SK-N-SH treated with all-trans-retinoic acid at 6 μM for 48 hours (cell line): ENCODE data around the gene SFMBT2.

Experiments used
- ATAC-seq: fragments of 200-7000 bp; cut with Tn5 transposase; 3 replicates; pipeline ENCODE4 v1.9.1; 2020; ENCODE audit warnings: mild to moderate bottlenecking, moderate library complexity
- ARNTL ChIP-seq: fragments of 450-650 bp; formaldehyde crosslinking; IDR thresholded peaks from 2 replicates; pipeline ENCODE4 v1.5.0; 2020; ENCODE audit warnings: low read depth, mild to moderate bottlenecking, moderate library complexity, borderline replicate concordance
- BACH2 ChIP-seq: fragments of 250-450 bp; sonication (Bioruptor Pico); IDR thresholded peaks from 2 replicates; pipeline ENCODE4 v1.9.0; 2021; ENCODE audit warnings: mild to moderate bottlenecking, borderline replicate concordance
- CSDC2 ChIP-seq: fragments of 250-450 bp; sonication (Bioruptor Pico); IDR thresholded peaks from 2 replicates; pipeline ENCODE4 v1.5.0; 2020; ENCODE audit warnings: mild to moderate bottlenecking, moderate library complexity
- ESRRG ChIP-seq: fragments of 250-450 bp; sonication (Bioruptor Pico); IDR thresholded peaks from 2 replicates; pipeline ENCODE4 v1.6.1; 2021; ENCODE audit warnings: mild to moderate bottlenecking
- GLIS3 ChIP-seq: fragments of 250-450 bp; sonication (Bioruptor Pico); IDR thresholded peaks from 2 replicates; pipeline ENCODE4 v1.5.0; 2020; ENCODE audit warnings: mild to moderate bottlenecking, moderate library complexity
- ISL1 ChIP-seq: fragments of 250-450 bp; sonication (Bioruptor Pico); IDR thresholded peaks from 2 replicates; pipeline ENCODE4 v2.1.2; 2022; ENCODE audit warnings: mild to moderate bottlenecking, moderate library complexity
- OSR1 ChIP-seq: fragments of 250-450 bp; sonication (Bioruptor Pico); IDR thresholded peaks from 2 replicates; pipeline ENCODE4 v1.8.0; 2022; ENCODE audit warnings: moderate library complexity, mild to moderate bottlenecking, inconsistent platforms
- PATZ1 ChIP-seq: fragments of 250-450 bp; sonication (Bioruptor Pico); IDR thresholded peaks from 2 replicates; pipeline ENCODE4 v1.8.0; 2020; ENCODE audit warnings: mild to moderate bottlenecking, moderate library complexity, borderline replicate concordance
- POU6F1 ChIP-seq: fragments of 250-450 bp; sonication (Bioruptor Pico); IDR thresholded peaks from 2 replicates; pipeline ENCODE4 v1.8.0; 2021; ENCODE audit warnings: low read depth, mild to moderate bottlenecking, moderate library complexity, borderline replicate concordance
- SNAI2 ChIP-seq: fragments of 250-450 bp; sonication (Bioruptor Pico); IDR thresholded peaks from 2 replicates; pipeline ENCODE4 v1.5.0; 2020; ENCODE audit warnings: mild to moderate bottlenecking, moderate library complexity
- TOX ChIP-seq: fragments of 250-450 bp; sonication (Bioruptor Pico); IDR thresholded peaks from 2 replicates; pipeline ENCODE4 v1.8.0; 2021; ENCODE audit warnings: mild to moderate bottlenecking, moderate library complexity, borderline replicate concordance
- TSHZ2 ChIP-seq: fragments of 250-450 bp; sonication (Bioruptor Pico); IDR thresholded peaks from 2 replicates; pipeline ENCODE4 v1.5.0; 2020; ENCODE audit warnings: mild to moderate bottlenecking, moderate library complexity
- ZFP30 ChIP-seq: fragments of 450-650 bp; formaldehyde crosslinking; IDR thresholded peaks from 2 replicates; pipeline ENCODE4 v1.5.0; 2022; ENCODE audit warnings: mild to moderate bottlenecking, moderate library complexity
- ZNF565 ChIP-seq: fragments of 450-650 bp; formaldehyde crosslinking; conservative IDR thresholded peaks from 2 replicates; pipeline ENCODE4 v1.5.0; 2020; ENCODE audit warnings: low read depth, mild to moderate bottlenecking, moderate library complexity
- ZNF70 ChIP-seq: fragments of 450-650 bp; formaldehyde crosslinking; IDR thresholded peaks from 2 replicates; pipeline ENCODE4 v1.5.0; 2020; ENCODE audit warnings: mild to moderate bottlenecking, moderate library complexity
- ZNF8 ChIP-seq: fragments of 450-650 bp; formaldehyde crosslinking; IDR thresholded peaks from 2 replicates; pipeline ENCODE4 v1.5.0; 2020; ENCODE audit warnings: mild to moderate bottlenecking, moderate library complexity
- TF ChIP-seq, protein P1 (sequence below): fragments of 250-450 bp; sonication (Bioruptor Pico); IDR thresholded peaks from 2 replicates; pipeline ENCODE4 v1.5.1; 2020; ENCODE audit warnings: low read depth, mild to moderate bottlenecking, moderate library complexity
- TF ChIP-seq, protein P2 (sequence below): fragments of 250-450 bp; sonication (Bioruptor Pico); IDR thresholded peaks from 2 replicates; pipeline ENCODE4 v1.5.1; 2021; ENCODE audit warnings: mild to moderate bottlenecking, moderate library complexity

SFMBT2 gene

DNA sequence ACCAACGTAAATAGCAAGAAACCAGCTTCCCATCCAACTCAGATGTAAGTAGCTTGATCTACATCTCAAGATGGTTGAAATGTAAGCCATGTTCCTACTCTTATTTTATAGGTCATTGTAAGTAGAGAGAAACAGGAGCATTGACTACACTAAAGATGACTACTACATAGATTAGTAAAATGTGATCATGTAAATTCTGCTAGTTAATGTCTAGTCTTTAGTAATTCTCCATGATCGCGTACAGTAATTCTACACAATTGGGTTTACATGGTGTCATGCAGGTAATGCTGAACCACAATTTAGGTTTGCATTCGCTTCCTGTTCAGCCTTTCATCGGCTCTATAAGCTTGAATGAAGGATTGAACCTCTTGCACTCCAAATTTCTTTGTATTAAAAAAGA is 14.9 kb upstream of the SFMBT2 start (continued):
- TF ChIP-seq ZNF565 (CRISPR knock-in tag) (no peak), SNAI2 (CRISPR knock-in tag) (no peak), ZFP30 (CRISPR knock-in tag) (no peak), CSDC2 (no peak)

DNA sequence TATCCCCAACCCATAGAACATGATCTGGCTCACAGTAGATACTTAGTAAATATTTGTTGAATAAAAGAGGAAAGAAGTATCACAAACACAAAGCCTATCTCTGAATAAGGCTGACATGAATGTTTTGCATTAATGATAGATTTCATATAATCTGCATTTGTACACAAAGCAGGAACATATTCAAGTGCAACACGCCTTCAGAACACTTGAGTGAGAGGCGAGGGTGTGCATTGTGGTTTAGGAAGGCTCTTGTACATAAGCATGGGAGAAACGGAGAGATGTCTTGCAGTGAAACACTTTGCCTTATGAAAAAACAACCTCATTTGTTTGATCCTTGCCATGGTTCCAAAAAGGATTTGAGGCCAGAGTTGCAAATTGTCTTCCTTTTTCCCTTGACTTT is 14.1 kb upstream of the SFMBT2 start:
- TF ChIP-seq TSHZ2 (CRISPR knock-in tag) (no peak), POU6F1 (no peak), PATZ1 (CRISPR knock-in tag) (no peak), ARNTL (CRISPR knock-in tag) (no peak), ISL1 (CRISPR knock-in tag) (no peak), BACH2 (CRISPR knock-in tag) (no peak), ZNF70 (CRISPR knock-in tag) (no peak), SNAI2 (CRISPR knock-in tag) (no peak), ESRRG (CRISPR knock-in tag) (no peak)
- ATAC-seq, result no peak

DNA sequence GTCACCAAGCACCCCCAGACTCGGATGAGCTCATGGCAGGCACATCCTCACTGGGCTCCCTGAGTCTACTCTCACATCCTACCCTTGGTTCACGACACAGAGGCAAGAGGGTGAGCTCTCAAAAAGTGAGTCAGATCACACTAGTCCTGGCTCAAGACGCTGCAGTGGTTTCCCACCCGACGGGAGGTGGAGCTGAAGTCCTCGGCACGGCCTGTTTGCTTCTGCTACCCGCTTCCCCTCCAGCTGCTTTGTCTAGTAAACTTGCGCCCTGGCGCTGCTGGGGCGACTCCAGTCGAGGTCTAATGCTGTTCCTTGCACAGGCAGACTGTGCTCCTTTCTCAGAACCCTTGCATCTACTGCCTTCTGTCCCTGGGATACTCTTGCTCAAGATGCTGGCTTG is 13.5 kb upstream of the SFMBT2 start:
- no peak for TF ChIP-seq TOX (CRISPR knock-in tag)
- TF ChIP-seq OSR1 (CRISPR knock-in tag), result no peak
- TF ChIP-seq, protein P1, sequence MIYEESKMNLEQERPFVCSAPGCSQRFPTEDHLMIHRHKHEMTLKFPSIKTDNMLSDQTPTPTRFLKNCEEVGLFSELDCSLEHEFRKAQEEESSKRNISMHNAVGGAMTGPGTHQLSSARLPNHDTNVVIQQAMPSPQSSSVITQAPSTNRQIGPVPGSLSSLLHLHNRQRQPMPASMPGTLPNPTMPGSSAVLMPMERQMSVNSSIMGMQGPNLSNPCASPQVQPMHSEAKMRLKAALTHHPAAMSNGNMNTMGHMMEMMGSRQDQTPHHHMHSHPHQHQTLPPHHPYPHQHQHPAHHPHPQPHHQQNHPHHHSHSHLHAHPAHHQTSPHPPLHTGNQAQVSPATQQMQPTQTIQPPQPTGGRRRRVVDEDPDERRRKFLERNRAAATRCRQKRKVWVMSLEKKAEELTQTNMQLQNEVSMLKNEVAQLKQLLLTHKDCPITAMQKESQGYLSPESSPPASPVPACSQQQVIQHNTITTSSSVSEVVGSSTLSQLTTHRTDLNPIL (CRISPR knock-in tag), result no peak
- no peak for TF ChIP-seq ZNF70 (CRISPR knock-in tag)
- no peak for TF ChIP-seq PATZ1 (CRISPR knock-in tag)
- no peak for TF ChIP-seq ESRRG (CRISPR knock-in tag)
- no peak for TF ChIP-seq GLIS3 (CRISPR knock-in tag)
- no peak for TF ChIP-seq SNAI2 (CRISPR knock-in tag)
- no peak for TF ChIP-seq ZNF8 (CRISPR knock-in tag)
- no peak for TF ChIP-seq ZNF565 (CRISPR knock-in tag)
- TF ChIP-seq, all 23 proteins: peak for 0
- ATAC-seq, result no peak

- ATAC-seq, result no peak
- TF ChIP-seq ZFP30 (CRISPR knock-in tag), result no peak
- no peak for TF ChIP-seq ZNF70 (CRISPR knock-in tag)
- TF ChIP-seq ESRRG (CRISPR knock-in tag), result no peak
- no peak for TF ChIP-seq TSHZ2 (CRISPR knock-in tag)
- TF ChIP-seq PATZ1 (CRISPR knock-in tag), result no peak
- TF ChIP-seq, protein P2, sequence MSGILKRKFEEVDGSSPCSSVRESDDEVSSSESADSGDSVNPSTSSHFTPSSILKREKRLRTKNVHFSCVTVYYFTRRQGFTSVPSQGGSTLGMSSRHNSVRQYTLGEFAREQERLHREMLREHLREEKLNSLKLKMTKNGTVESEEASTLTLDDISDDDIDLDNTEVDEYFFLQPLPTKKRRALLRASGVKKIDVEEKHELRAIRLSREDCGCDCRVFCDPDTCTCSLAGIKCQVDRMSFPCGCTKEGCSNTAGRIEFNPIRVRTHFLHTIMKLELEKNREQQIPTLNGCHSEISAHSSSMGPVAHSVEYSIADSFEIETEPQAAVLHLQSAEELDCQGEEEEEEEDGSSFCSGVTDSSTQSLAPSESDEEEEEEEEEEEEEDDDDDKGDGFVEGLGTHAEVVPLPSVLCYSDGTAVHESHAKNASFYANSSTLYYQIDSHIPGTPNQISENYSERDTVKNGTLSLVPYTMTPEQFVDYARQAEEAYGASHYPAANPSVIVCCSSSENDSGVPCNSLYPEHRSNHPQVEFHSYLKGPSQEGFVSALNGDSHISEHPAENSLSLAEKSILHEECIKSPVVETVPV (CRISPR knock-in tag), result no peak
- no peak for TF ChIP-seq BACH2 (CRISPR knock-in tag)
Measured at GRCh38 chr10:7423521-7423920, 12.7 kb upstream of the SFMBT2 start.
